Adrenal gland (tissue), 12 donors: ENCODE data around the gene RIC8B. TPM values are rescaled to one million over a fixed set of nuclear protein-coding genes. Genes with fewer than 3 reads are reported as not detected.

Experiments used
- DNase-seq, 7 donors: peaks; one replicate each; pipeline ENCODE4 v3.0.0-alpha.2; 2019 to 2020
- H3K27ac ChIP-seq, 5 donors: fragments of 200-600 bp; sonication (generic) in 4 of 5; 1 replicate in 3 of 5; 2 replicates in 2 of 5; pipeline versions ENCODE4 v1.5.1 to v1.8.0; 2016 to 2020; ENCODE audit warnings: mild to moderate bottlenecking in 1 of 5
- H3K27me3 ChIP-seq: fragments of 200-600 bp; 2 replicates; pipeline ENCODE4 v1.8.0; 2021
- H3K36me3 ChIP-seq, 2 donors: fragments of 200-600 bp; replicated peaks in 1 of 2; 1 replicate in 1 of 2; 2 replicates in 1 of 2; pipeline versions ENCODE4 v1.5.1 to v1.8.0; 2018 to 2022
- H3K4me1 ChIP-seq, 2 donors: fragments of 200-600 bp; replicated peaks in 1 of 2; 1 replicate in 1 of 2; 2 replicates in 1 of 2; pipeline versions ENCODE4 v1.5.1 to v1.8.0; 2018 to 2021
- H3K4me3 ChIP-seq, 4 donors: fragments of 200-600 bp; sonication (generic) in 3 of 4; one replicate each; pipeline ENCODE4 v1.5.1; 2016 to 2018
- H3K9me3 ChIP-seq, 3 donors: fragments of 200-600 bp; sonication (generic) in 1 of 3; replicated peaks in 1 of 3; 1 replicate in 2 of 3; 2 replicates in 1 of 3; pipeline versions ENCODE4 v1.5.1 to v1.8.0; 2016 to 2021
- CTCF ChIP-seq, 6 experiments: fragments of 450-650 bp in 4 of 6; fragments of 200-600 bp in 2 of 6; sonication (generic) in 1 of 6; IDR thresholded peaks; 1 replicate in 5 of 6; 2 replicates in 1 of 6; pipeline versions ENCODE4 v1.5.1 to v1.8.0; 2016 to 2021; ENCODE audit warnings: antibody characterized with exemption in 6 of 6, mild to moderate bottlenecking in 2 of 6, moderate library complexity in 1 of 6
- POLR2A ChIP-seq, 2 donors: fragments of 450-650 bp; IDR thresholded peaks; one replicate each; pipeline ENCODE4 v1.6.1; 2017; ENCODE audit warnings: antibody characterized with exemption in 2 of 2, mild to moderate bottlenecking in 2 of 2, moderate library complexity in 1 of 2
- WGBS, 4 donors: extraction: QIAGEN DNeasy Blood & Tissue Kit in 2 of 4; methylation state at CpG; one replicate each; pipeline versions ENCODE4 v1.1.5 to v1.1.7; 2013 to 2017; 5-methylcytosine and 5-hydroxymethylcytosine counted together
- intact Hi-C, 2 donors: fragments of 100-400 bp; cut with DNase I; formaldehyde crosslinking; loops; one replicate each; pipeline versions ENCODE4 v1.14.1 to v1.15.0; 2022 to 2023
- polyA plus RNA-seq, 3 donors: library from polyadenylated mRNA; stranded (reverse); fragments of 200-250 nt in 2 of 3; fragments of 350-450 nt in 1 of 3; fragmentation: Illumina TruSeq in 1 of 3; extraction: RNeasy Lipid Tissue Mini Kit (QIAGEN cat#74804) in 1 of 3; gene quantifications; one replicate each; pipeline ENCODE4 v1.2.3, GENCODE V29; 2013 to 2014
- total RNA-seq, 9 donors: library from RNA; depleted of rRNA in 4 of 9; stranded (reverse); fragments of >200 nt in 4 of 9; fragments of 120-200 nt in 1 of 9; fragmentation: NEBNext Ultra II Directional in 1 of 9; extraction: Animal tissue kit (Norgen Biotek cat#: 25700) in 1 of 9; gene quantifications; one replicate each; pipeline versions ENCODE4 v1.1.0 to v1.2.4, GENCODE V29; 2013 to 2023
- donor health status: healthy with polysubstance abuse.
- donor health status: Bipolar disorder and iron deficiency.
- donor health status: DM: yes; HTN: yes; CAD: no.
- donor health status: DM: no; HTN: no; CAD: no.
- donor health status: DM: no; HTN: no; CAD: no.
- donor health status: DM: yes; HTN: yes; CAD: no.

RIC8B gene
- total and polyA plus RNA-seq, 12 donors: 5.1 to 29.3 (median 14.5) TPM

- no peaks in the 10 kb centered on the region for H3K9me3 ChIP-seq
- no peak overlapping the region for H3K4me3 ChIP-seq
- WGBS, 4 donors: 46 to 73% (median 62%) methylated on average over 4 of the region's 4 CpGs
- no peak overlapping the region for H3K27ac ChIP-seq
- H3K36me3 ChIP-seq: no peaks in the 10 kb centered on the region
- H3K4me1 ChIP-seq: peaks cover 3 to 16% of the 10 kb centered on the region in 2 donors
- H3K27me3 ChIP-seq: no peaks in the 10 kb centered on the region
- intact Hi-C loops: no loop called here
- no peak for TF ChIP-seq POLR2A (IDR thresholded peaks at IDR 0.05)
- TF ChIP-seq CTCF (IDR thresholded peaks at IDR 0.05): no peak
- peak in 4 of 7 donors; percentile 21 to 44 (median 28) for DNase-seq
Observed at GRCh38 chr12:106831699-106832098, 57.2 kb downstream of the RIC8B start.

GRCh38 chr12:106837782-106838181 is 63.3 kb downstream of the RIC8B start:
- intact Hi-C loops: no loop called here
- no peak overlapping the region for H3K4me3 ChIP-seq
- 94 to 99% (median 98%) methylated on average over 8 of the region's 8 CpGs for WGBS, 4 donors
- TF ChIP-seq CTCF (IDR thresholded peaks at IDR 0.05) (no peak), POLR2A (IDR thresholded peaks at IDR 0.05) (no peak)
- no peak overlapping the region for H3K27ac ChIP-seq
- no peaks in the 10 kb centered on the region for H3K27me3 ChIP-seq
- H3K4me1 ChIP-seq: peaks cover 5 to 30% of the 10 kb centered on the region in 2 donors
- no peak for DNase-seq
- H3K9me3 ChIP-seq: peaks cover 0 to 3% (median 0%) of the 10 kb centered on the region in 3 donors
- H3K36me3 ChIP-seq: peaks cover 0 to 2% of the 10 kb centered on the region in 2 donors

- H3K27me3 ChIP-seq: no peaks in the 10 kb centered on the region
- H3K27ac ChIP-seq: no peak overlapping the region
- peaks cover 0 to 8% of the 10 kb centered on the region in 2 donors for H3K36me3 ChIP-seq
- 77 to 98% (median 94%) methylated on average over 1 of the region's 1 CpG for WGBS, 4 donors
- TF ChIP-seq POLR2A (IDR thresholded peaks at IDR 0.05) (no peak), CTCF (IDR thresholded peaks at IDR 0.05) (no peak)
- no peak for DNase-seq
- intact Hi-C loops: no loop called here
- peaks cover 5 to 30% of the 10 kb centered on the region in 2 donors for H3K4me1 ChIP-seq
- H3K9me3 ChIP-seq: peaks cover 0 to 3% (median 0%) of the 10 kb centered on the region in 3 donors
- no peak overlapping the region for H3K4me3 ChIP-seq
Observed at GRCh38 chr12:106839333-106839732, 64.9 kb downstream of the RIC8B start.

- 23 to 55% (median 42%) methylated on average over 1 of the region's 1 CpG for WGBS, 4 donors
- intact Hi-C loops: loop anchor here in 1 of 2 donors (10.0 kb wide), 1 partner anchor 455 kb away; no protein-coding TSS in a partner anchor
- H3K4me3 ChIP-seq: no peak overlapping the region
- no peak for DNase-seq
- peaks cover 0 to 8% of the 10 kb centered on the region in 2 donors for H3K36me3 ChIP-seq
- no peaks in the 10 kb centered on the region for H3K27me3 ChIP-seq
- H3K4me1 ChIP-seq: peaks cover 5 to 30% of the 10 kb centered on the region in 2 donors
- peaks cover 0 to 3% (median 0%) of the 10 kb centered on the region in 3 donors for H3K9me3 ChIP-seq
- TF ChIP-seq CTCF (IDR thresholded peaks at IDR 0.05): no peak
- TF ChIP-seq POLR2A (IDR thresholded peaks at IDR 0.05): no peak
- H3K27ac ChIP-seq: no peak overlapping the region
Observed at GRCh38 chr12:106840243-106840642, 65.8 kb downstream of the RIC8B start.
